ELF-1 (cell line): Measurements from ENCODE around the gene EIF4E3.

ENCODE experiments used
- DNase-seq: peaks from one replicate; pipeline ENCODE4 v3.0.0-alpha.2; 2016; ENCODE audit warnings: low read depth, low spot score

EIF4E3 gene

GRCh38 chr3:71690341-71690841, 34.8 kb downstream of the EIF4E3 start:
- DNase-seq = peak; percentile 44

GRCh38 chr3:71689291-71689690, 35.9 kb downstream of the EIF4E3 start:
- DNase-seq = no peak

GRCh38 chr3:71688121-71688520, 37.1 kb downstream of the EIF4E3 start:
- DNase-seq = no peak

- no peak for DNase-seq
These were observed 39.5 kb downstream of the EIF4E3 start for GRCh38 chr3:71685686-71686085.

GRCh38 chr3:71684757-71685386, 40.3 kb downstream of the EIF4E3 start:
- DNase-seq = peak; percentile 17

GRCh38 chr3:71684046-71684756, 41.0 kb downstream of the EIF4E3 start:
- no peak for DNase-seq

- peak; percentile 62 for DNase-seq
These were observed 44.0 kb downstream of the EIF4E3 start for GRCh38 chr3:71681224-71681668.

GRCh38 chr3:71680603-71681002, 44.6 kb downstream of the EIF4E3 start:
- DNase-seq = no peak

GRCh38 chr3:71676931-71677330, 48.3 kb downstream of the EIF4E3 start:
- DNase-seq = no peak

- DNase-seq = no peak
These were observed 51.7 kb downstream of the EIF4E3 start for GRCh38 chr3:71673486-71673885.

GRCh38 chr3:71672807-71673206, 52.4 kb downstream of the EIF4E3 start:
- no peak for DNase-seq

- no peak for DNase-seq
These were observed 52.9 kb downstream of the EIF4E3 start for GRCh38 chr3:71672340-71672739.

GRCh38 chr3:71671216-71671845, 53.9 kb downstream of the EIF4E3 start:
- DNase-seq = no peak

- no peak for DNase-seq
These were observed 62.6 kb downstream of the EIF4E3 start for GRCh38 chr3:71662568-71662967.

GRCh38 chr3:71662056-71662455, 63.1 kb downstream of the EIF4E3 start:
- no peak for DNase-seq

GRCh38 chr3:71659864-71660591, 65.2 kb downstream of the EIF4E3 start:
- DNase-seq = no peak

- no peak for DNase-seq
These were observed 67.2 kb downstream of the EIF4E3 start for GRCh38 chr3:71657831-71658530.

GRCh38 chr3:71655061-71655460, 70.1 kb downstream of the EIF4E3 start:
- DNase-seq = no peak

- DNase-seq = no peak
These were observed 71.8 kb downstream of the EIF4E3 start for GRCh38 chr3:71653414-71653807.

GRCh38 chr3:71652781-71653413, 72.3 kb downstream of the EIF4E3 start:
- DNase-seq = peak; percentile 11

- DNase-seq = no peak
These were observed 73.6 kb downstream of the EIF4E3 start for GRCh38 chr3:71651625-71652024.
